Neural cell (in vitro differentiated cells): ENCODE measurements around the gene SYT2.

Source experiments
- EP300 ChIP-seq: fragments of 450-650 bp; conservative IDR thresholded peaks from 2 replicates; pipeline ENCODE4 v1.6.1; 2014; ENCODE audit warnings: antibody characterized with exemption, mild to moderate bottlenecking, moderate library complexity; ENCODE audit not compliant: poor library complexity, severe bottlenecking
- EZH2 ChIP-seq: fragments of 200-600, 300-800 bp; shearing (Covaris generic), sonication (generic); IDR thresholded peaks from 2 replicates; pipeline ENCODE4 v1.6.1; 2014; ENCODE audit warnings: antibody characterized with exemption, low read length, borderline replicate concordance, mild to moderate bottlenecking; ENCODE audit not compliant: insufficient read depth, poor library complexity, severe bottlenecking
- MXI1 ChIP-seq: fragments of 450-650 bp; conservative IDR thresholded peaks from 2 replicates; pipeline ENCODE4 v1.6.1; 2014; ENCODE audit warnings: antibody characterized with exemption, mild to moderate bottlenecking; ENCODE audit not compliant: poor library complexity, severe bottlenecking
- POLR2AphosphoS5 ChIP-seq: IDR thresholded peaks from 2 replicates; pipeline ENCODE4 v1.6.1; 2012
- RAD21 ChIP-seq: fragments of 450-650 bp; conservative IDR thresholded peaks from 2 replicates; pipeline ENCODE4 v1.6.1; 2014; ENCODE audit warnings: antibody characterized with exemption, mild to moderate bottlenecking, moderate library complexity
- REST ChIP-seq: IDR thresholded peaks from 2 replicates; pipeline ENCODE4 v1.6.1; 2012; ENCODE audit warnings: borderline replicate concordance
- SMC3 ChIP-seq: fragments of 450-650 bp; conservative IDR thresholded peaks from 2 replicates; pipeline ENCODE4 v1.6.1; 2014; ENCODE audit warnings: antibody characterized with exemption, mild to moderate bottlenecking, moderate library complexity; ENCODE audit not compliant: poor library complexity
- TAF1 ChIP-seq: IDR thresholded peaks from 2 replicates; pipeline ENCODE4 v1.6.1; 2012; ENCODE audit warnings: low read depth
- TF ChIP-seq, protein P1 (sequence below): fragments of 450-650 bp; IDR thresholded peaks from 2 replicates; pipeline ENCODE4 v1.5.1; 2014; ENCODE audit warnings: antibody characterized with exemption, mild to moderate bottlenecking, moderate library complexity; ENCODE audit not compliant: poor library complexity, severe bottlenecking

GRCh38 chr1:202702088-202702487 is 8.2 kb downstream of the SYT2 start:
- TF ChIP-seq, protein P1, sequence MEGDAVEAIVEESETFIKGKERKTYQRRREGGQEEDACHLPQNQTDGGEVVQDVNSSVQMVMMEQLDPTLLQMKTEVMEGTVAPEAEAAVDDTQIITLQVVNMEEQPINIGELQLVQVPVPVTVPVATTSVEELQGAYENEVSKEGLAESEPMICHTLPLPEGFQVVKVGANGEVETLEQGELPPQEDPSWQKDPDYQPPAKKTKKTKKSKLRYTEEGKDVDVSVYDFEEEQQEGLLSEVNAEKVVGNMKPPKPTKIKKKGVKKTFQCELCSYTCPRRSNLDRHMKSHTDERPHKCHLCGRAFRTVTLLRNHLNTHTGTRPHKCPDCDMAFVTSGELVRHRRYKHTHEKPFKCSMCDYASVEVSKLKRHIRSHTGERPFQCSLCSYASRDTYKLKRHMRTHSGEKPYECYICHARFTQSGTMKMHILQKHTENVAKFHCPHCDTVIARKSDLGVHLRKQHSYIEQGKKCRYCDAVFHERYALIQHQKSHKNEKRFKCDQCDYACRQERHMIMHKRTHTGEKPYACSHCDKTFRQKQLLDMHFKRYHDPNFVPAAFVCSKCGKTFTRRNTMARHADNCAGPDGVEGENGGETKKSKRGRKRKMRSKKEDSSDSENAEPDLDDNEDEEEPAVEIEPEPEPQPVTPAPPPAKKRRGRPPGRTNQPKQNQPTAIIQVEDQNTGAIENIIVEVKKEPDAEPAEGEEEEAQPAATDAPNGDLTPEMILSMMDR, result no peak
- no peak for TF ChIP-seq EZH2
- no peak for TF ChIP-seq POLR2AphosphoS5
- TF ChIP-seq MXI1, result no peak
- TF ChIP-seq REST, result no peak
- TF ChIP-seq TAF1, result no peak
- TF ChIP-seq EP300, result no peak
- no peak for TF ChIP-seq RAD21
- TF ChIP-seq SMC3, result no peak
